Panc1 (cell line): ENCODE data around the gene ZNF398. TPM values are rescaled to one million over a fixed set of nuclear protein-coding genes. Genes with fewer than 3 reads are reported as not detected.

ENCODE experiments used
- ATAC-seq: fragments of 200-7000 bp; cut with Tn5 transposase; 2 replicates; pipeline ENCODE4 v1.9.1; 2020; ENCODE audit warnings: mild to moderate bottlenecking, moderate library complexity
- BruUV-seq: library from RNA; stranded (reverse); fragments of 400-500 nt; replicated peaks from 2 replicates; lab custom pipeline; 2021; lab: Mats Ljungman, UMichigan
- CTCF ChIA-PET: fragments of 300-600 bp; sonication (Branson Sonifier 250); formaldehyde crosslinking; loops from one replicate; lab custom pipeline; 2022; ENCODE audit warnings: antibody characterized with exemption; lab: Charles Lee
- POLR2A ChIA-PET: fragments of 300-600 bp; sonication (Branson Sonifier 250); formaldehyde crosslinking; loops from one replicate; lab custom pipeline; 2022; ENCODE audit warnings: antibody characterized with exemption; lab: Charles Lee
- DNase-seq: peaks from one replicate; pipeline ENCODE4 v3.0.0-alpha.2; 2010; ENCODE audit warnings: low read depth, low spot score
- H3K27ac ChIP-seq: 2 replicates; pipeline ENCODE4 v1.5.1; 2011; ENCODE audit warnings: mild to moderate bottlenecking, low read length, inconsistent platforms
- H3K27me3 ChIP-seq: fragments of 200-500 bp; sonication (Bioruptor generic); 2 replicates; pipeline ENCODE4 v1.6.0; 2014; ENCODE audit warnings: low read length, inconsistent platforms; ENCODE audit not compliant: control insufficient read depth, insufficient read depth
- H3K36me3 ChIP-seq: fragments of 200-500 bp; sonication (Bioruptor generic); 2 replicates; pipeline ENCODE4 v1.5.1; 2014; ENCODE audit warnings: inconsistent platforms, mild to moderate bottlenecking, low read length, moderate library complexity; ENCODE audit not compliant: control insufficient read depth, insufficient read depth
- H3K4me1 ChIP-seq: 2 replicates; pipeline ENCODE4 v1.5.1; 2011; ENCODE audit warnings: inconsistent platforms, mild to moderate bottlenecking, low read length, moderate library complexity; ENCODE audit not compliant: control insufficient read depth, insufficient read depth
- H3K4me3 ChIP-seq, 2 experiments: 2 replicates each; pipeline ENCODE4 v1.5.1; 2011 to 2012; ENCODE audit warnings: low read depth in 2 of 2, low read length in 2 of 2, mild to moderate bottlenecking in 2 of 2, inconsistent platforms in 1 of 2, moderate library complexity in 1 of 2
- H3K9me3 ChIP-seq: fragments of 200-500 bp; sonication (Bioruptor generic); 2 replicates; pipeline ENCODE4 v1.5.1; 2014; ENCODE audit warnings: low read depth, mild to moderate bottlenecking, inconsistent platforms, low read length, moderate library complexity; ENCODE audit not compliant: control insufficient read depth, insufficient read depth
- CTCF ChIP-seq: fragments of 450-650 bp; IDR thresholded peaks from 2 replicates; pipeline ENCODE4 v1.5.1; 2017; ENCODE audit warnings: mild to moderate bottlenecking
- POLR2AphosphoS5 ChIP-seq: IDR thresholded peaks from 2 replicates; pipeline ENCODE4 v1.6.1; 2012; ENCODE audit warnings: mild to moderate bottlenecking, low read depth, low read length, moderate library complexity
- SIN3A ChIP-seq: IDR thresholded peaks from 2 replicates; pipeline ENCODE4 v1.6.1; 2012; ENCODE audit warnings: low read depth, mild to moderate bottlenecking, low read length, moderate library complexity, borderline replicate concordance; ENCODE audit not compliant: insufficient read depth
- TCF7L2 ChIP-seq: IDR thresholded peaks from 2 replicates; pipeline ENCODE4 v1.6.1; 2011; ENCODE audit warnings: mild to moderate bottlenecking, low read depth, low read length, inconsistent platforms
- in situ Hi-C: cut with HindIII; loops from 2 replicates; pipeline ENCODE4 v1.10.0; 2016; ENCODE audit warnings: low sequenced_read_pairs, low pct_unique_long_range_greater_than_20kb
- intact Hi-C: fragments of 100-400 bp; cut with micrococcal nuclease; formaldehyde crosslinking; loops from one replicate; pipeline ENCODE4 v1.10.0; 2022; ENCODE audit not compliant: unreplicated experiment
- total RNA-seq: library from RNA; stranded (reverse); gene quantifications from one replicate; pipeline ENCODE4 v1.2.1, GENCODE V29; 2021; ENCODE audit not compliant: unreplicated experiment
- TF ChIP-seq, protein P1 (sequence below), 2 experiments: IDR thresholded peaks; 2 replicates each; pipeline ENCODE4 v1.6.1; 2011 to 2012; ENCODE audit warnings: low read depth in 2 of 2, control low read depth in 1 of 2, low read length in 1 of 2, mild to moderate bottlenecking in 1 of 2, moderate library complexity in 1 of 2; ENCODE audit not compliant: insufficient read depth in 1 of 2

The ZNF398 gene
- total RNA-seq, 1 experiment from 2014 or later = 14.1 TPM

DNA sequence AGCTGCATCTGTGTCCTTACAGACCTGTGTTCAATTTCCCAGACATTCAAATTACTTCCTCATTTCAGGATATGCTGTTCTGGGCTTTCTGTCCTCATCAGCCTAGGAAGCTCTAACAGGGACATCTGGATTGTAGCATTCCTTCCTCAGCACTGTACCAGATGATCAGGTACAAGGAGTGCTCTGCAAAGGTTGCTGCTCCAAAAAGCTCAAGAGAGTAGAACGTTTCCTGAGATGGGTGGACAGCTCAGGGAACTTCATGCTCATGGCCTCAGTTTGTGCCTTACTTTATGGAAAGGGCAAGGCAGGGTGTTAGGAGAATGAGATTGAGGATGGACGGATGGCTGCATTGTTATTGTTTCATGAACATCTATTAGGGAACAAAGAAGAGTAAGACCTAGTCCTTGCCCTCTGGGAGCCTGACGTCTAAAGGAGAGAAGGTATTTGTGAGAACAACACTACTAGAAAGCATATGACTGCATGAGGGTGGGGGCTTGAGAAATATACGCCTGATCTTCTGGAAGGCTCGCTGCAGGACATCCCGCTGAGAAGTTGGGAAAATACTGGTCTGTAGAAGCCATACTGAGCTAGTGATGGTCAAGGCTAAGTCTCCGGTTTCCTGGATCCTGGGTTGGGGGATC lies 81.7 kb downstream of the ZNF398 start:
- in situ Hi-C loops = no loop called here
- intact Hi-C loops = no loop called here
- Histone ChIP-seq H3K36me3 (no peaks in the 10 kb centered on the region), H3K27ac (no peak overlapping the region), H3K4me3 (no peak overlapping the region), H3K4me1 (no peaks in the 10 kb centered on the region), H3K27me3 (no peaks in the 10 kb centered on the region), H3K9me3 (no peaks in the 10 kb centered on the region)
- BruUV-seq = TSS peak; percentile 56
- ChIA-PET CTCF (no interaction called here), POLR2A (no interaction called here)
- TF ChIP-seq POLR2AphosphoS5 (peak; percentile 36), CTCF (no peak), TCF7L2 (no peak), SIN3A (no peak)
- TF ChIP-seq, protein P1, sequence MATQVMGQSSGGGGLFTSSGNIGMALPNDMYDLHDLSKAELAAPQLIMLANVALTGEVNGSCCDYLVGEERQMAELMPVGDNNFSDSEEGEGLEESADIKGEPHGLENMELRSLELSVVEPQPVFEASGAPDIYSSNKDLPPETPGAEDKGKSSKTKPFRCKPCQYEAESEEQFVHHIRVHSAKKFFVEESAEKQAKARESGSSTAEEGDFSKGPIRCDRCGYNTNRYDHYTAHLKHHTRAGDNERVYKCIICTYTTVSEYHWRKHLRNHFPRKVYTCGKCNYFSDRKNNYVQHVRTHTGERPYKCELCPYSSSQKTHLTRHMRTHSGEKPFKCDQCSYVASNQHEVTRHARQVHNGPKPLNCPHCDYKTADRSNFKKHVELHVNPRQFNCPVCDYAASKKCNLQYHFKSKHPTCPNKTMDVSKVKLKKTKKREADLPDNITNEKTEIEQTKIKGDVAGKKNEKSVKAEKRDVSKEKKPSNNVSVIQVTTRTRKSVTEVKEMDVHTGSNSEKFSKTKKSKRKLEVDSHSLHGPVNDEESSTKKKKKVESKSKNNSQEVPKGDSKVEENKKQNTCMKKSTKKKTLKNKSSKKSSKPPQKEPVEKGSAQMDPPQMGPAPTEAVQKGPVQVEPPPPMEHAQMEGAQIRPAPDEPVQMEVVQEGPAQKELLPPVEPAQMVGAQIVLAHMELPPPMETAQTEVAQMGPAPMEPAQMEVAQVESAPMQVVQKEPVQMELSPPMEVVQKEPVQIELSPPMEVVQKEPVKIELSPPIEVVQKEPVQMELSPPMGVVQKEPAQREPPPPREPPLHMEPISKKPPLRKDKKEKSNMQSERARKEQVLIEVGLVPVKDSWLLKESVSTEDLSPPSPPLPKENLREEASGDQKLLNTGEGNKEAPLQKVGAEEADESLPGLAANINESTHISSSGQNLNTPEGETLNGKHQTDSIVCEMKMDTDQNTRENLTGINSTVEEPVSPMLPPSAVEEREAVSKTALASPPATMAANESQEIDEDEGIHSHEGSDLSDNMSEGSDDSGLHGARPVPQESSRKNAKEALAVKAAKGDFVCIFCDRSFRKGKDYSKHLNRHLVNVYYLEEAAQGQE (IDR thresholded peaks at IDR 0.05; ENCODE audit: insufficient read depth in 1 of 2, low read depth in 2 of 2, low read length in 1 of 2) = no peak
- DNase-seq (no peak), ATAC-seq (peak; percentile 19; the same call in 1 of the 2 replicates)

DNA sequence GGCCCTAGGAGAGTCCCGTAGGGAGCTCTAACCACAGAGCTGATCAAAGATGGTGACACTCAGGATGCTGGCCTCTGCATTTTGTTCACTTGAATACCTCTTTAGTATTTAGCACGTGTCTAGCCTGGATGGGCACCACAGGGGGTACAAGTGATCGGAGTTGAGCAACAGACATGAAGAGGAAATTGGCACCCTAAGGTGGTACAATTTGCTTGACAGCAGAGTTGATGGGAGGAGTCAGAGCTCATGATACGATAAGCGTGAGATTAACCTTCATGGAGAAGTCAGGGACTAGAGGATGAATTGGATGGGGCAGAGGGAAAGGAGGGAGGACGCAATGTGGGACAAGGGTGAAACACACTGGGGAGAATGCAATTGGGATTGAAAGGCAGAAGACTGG lies 82.3 kb downstream of the ZNF398 start:
- H3K27me3 ChIP-seq = no peaks in the 10 kb centered on the region
- peak; percentile 8; the same call in 1 of the 2 replicates for ATAC-seq
- TF ChIP-seq POLR2AphosphoS5 (no peak), TCF7L2 (no peak), SIN3A (no peak), CTCF (no peak)
- TF ChIP-seq, protein P1 (IDR thresholded peaks at IDR 0.05; ENCODE audit: insufficient read depth in 1 of 2, low read depth in 2 of 2, low read length in 1 of 2) = no peak
- no peaks in the 10 kb centered on the region for H3K4me1 ChIP-seq
- intact Hi-C loops (no loop called here), in situ Hi-C loops (no loop called here)
- no peaks in the 10 kb centered on the region for H3K9me3 ChIP-seq
- no peak overlapping the region for H3K27ac ChIP-seq
- no TSS peak for BruUV-seq
- no peak overlapping the region for H3K4me3 ChIP-seq
- no peak for DNase-seq
- ChIA-PET CTCF (no interaction called here), POLR2A (no interaction called here)
- H3K36me3 ChIP-seq = no peaks in the 10 kb centered on the region
